ENCODE data around the gene SLC17A1.

GRCh38 chr6:25787428-25787827, 44.4 kb downstream of the SLC17A1 start:
- TF ChIP-seq CTCF (IDR thresholded peaks at IDR 0.05) = no peak
- no peak for TF ChIP-seq POLR2AphosphoS5 (IDR thresholded peaks at IDR 0.05)
